Measurements from ENCODE around the gene TMEM221.

TMEM221 gene

DNA sequence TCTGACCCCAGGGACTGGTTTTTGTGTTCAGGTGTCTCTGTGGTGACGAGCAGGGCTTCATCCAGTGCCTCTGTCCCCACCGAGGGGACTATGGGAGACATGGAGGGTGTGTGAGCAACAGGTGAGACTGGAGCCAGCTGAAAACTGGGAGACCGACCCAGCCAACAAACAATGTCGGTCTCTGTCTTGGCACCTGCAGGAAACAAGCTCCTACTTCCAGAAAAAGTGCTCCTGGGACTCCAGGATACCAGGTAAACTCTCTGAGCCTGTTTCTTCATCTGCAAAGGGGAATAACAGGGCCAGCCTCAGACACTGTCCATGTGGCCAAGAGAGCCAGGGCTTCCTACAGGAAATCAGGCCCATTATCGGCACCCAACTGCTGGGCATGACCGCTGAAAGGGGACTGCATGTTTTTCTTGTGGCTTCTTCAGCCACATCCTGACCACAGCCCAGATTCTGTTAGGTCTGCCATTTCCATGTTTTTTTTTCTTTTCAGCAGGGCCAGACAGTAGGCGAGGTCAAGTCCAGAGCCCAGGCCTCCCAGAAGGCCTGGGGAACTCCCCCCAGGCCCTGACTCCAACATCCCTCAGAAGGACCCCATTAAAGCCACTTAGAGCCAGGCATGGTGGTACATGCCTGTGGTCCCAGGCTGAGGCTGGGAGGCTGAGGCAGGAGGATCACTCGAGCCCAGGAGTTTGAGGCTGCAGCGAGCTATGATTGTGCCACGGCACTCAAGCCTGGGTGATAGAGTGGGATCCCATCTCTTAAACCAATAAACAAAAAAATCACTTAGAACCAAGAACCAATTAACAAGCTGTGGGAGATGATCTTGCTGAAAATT is 42.2 kb downstream of the TMEM221 start:
- H3K4me3 ChIP-seq (ENCODE audit: low read depth, low read length) = no peak overlapping the region
- H3K36me3 ChIP-seq = no peaks in the 10 kb centered on the region
- no peak for DNase-seq
- H3K9me3 ChIP-seq = no peaks in the 10 kb centered on the region
- H3K4me1 ChIP-seq = peaks cover 22% of the 10 kb centered on the region
- TF ChIP-seq, protein P1, sequence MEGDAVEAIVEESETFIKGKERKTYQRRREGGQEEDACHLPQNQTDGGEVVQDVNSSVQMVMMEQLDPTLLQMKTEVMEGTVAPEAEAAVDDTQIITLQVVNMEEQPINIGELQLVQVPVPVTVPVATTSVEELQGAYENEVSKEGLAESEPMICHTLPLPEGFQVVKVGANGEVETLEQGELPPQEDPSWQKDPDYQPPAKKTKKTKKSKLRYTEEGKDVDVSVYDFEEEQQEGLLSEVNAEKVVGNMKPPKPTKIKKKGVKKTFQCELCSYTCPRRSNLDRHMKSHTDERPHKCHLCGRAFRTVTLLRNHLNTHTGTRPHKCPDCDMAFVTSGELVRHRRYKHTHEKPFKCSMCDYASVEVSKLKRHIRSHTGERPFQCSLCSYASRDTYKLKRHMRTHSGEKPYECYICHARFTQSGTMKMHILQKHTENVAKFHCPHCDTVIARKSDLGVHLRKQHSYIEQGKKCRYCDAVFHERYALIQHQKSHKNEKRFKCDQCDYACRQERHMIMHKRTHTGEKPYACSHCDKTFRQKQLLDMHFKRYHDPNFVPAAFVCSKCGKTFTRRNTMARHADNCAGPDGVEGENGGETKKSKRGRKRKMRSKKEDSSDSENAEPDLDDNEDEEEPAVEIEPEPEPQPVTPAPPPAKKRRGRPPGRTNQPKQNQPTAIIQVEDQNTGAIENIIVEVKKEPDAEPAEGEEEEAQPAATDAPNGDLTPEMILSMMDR (IDR thresholded peaks at IDR 0.05; ENCODE audit: low read depth, low read length) = no peak
- no peaks in the 10 kb centered on the region for H3K27me3 ChIP-seq

DNA sequence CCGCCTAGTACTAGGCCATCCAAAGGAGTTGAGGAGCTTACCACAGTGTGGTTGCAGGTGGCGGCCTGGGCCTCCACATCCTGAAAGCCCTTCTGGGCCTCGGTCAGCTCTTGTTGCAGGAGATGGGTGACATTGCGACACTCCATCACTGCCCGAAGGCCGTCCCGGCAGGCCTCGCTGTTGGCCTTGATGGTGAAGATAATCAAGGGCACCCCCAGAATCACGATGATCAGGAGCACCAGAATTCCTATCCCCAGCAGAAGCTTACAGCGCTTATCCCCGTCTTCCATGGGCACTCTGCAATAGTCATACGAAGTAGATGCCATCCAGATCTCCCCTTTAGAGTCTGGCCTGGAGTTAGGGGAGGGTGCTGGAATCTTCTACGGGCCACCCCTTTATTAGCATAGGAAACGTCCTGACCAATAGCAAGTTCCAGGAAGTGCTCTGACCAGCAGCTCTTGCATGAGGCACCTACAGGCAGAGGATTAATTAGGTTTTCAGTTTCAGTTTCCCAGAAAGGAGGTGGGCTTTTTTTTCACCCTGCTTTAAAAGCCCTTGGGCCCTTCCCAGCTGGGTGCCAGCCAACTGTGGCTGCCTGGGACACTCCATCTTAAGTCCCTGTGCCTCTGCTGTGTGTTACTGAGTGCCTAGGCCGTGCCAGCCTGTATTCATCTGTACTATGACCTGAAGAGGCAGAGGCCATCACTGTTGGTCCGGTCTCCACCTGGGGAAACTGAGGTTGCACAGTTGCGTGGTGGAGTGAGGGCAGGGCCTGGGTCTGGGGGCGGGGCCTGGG is 43.0 kb downstream of the TMEM221 start, which contains the start of gene BST2:
Gene BST2, minus strand, starts transcription at position 381 of the 796 bp plus-strand sequence. Its CDS starts 55 bp downstream, at position 326.
- DNase-seq = peak; percentile 24
- no peaks in the 10 kb centered on the region for H3K9me3 ChIP-seq
- H3K4me3 ChIP-seq (ENCODE audit: low read depth, low read length) = no peak within 1 kb of the TSS
- TF ChIP-seq, protein P1 (IDR thresholded peaks at IDR 0.05; ENCODE audit: low read depth, low read length) = no peak
- H3K36me3 ChIP-seq = no peaks in the 10 kb centered on the region
- peaks cover 22% of the 10 kb centered on the region for H3K4me1 ChIP-seq
- H3K27me3 ChIP-seq = no peaks in the 10 kb centered on the region

DNA sequence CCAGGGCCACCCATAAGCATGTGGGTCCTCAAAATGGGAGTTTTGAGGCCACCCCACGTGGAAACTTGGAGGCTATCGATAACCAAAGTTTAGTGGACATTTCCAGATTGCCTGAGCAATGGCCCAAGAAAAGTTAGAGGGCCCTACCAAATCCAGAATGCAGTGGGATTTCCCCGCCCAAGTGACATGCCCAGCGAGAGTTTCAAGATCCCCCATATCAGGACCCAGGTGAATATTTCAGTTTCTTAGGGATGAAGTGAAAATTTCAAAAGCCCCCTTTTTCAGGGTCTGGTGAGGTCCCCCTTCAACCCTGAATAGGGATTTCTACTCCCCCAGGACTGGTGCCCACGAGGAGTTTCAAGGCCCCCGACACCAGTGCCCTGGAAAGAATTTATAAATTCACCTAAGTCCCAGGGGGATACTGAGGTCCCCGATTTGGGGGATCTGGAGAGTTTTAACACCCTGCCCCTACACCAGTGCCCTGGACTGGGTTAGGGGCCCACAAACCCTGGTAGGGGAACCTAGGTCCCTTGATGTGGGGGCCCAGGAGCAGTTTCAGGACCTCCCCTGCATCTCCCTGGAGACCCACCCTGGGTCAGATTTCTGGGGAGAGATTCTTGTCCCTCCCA is 43.7 kb downstream of the TMEM221 start:
- H3K4me1 ChIP-seq = peaks cover 22% of the 10 kb centered on the region
- TF ChIP-seq, protein P1 (IDR thresholded peaks at IDR 0.05; ENCODE audit: low read depth, low read length) = no peak
- H3K36me3 ChIP-seq = no peaks in the 10 kb centered on the region
- no peak overlapping the region for H3K4me3 ChIP-seq (ENCODE audit: low read depth, low read length)
- no peaks in the 10 kb centered on the region for H3K27me3 ChIP-seq
- DNase-seq = no peak
- H3K9me3 ChIP-seq = no peaks in the 10 kb centered on the region

DNA sequence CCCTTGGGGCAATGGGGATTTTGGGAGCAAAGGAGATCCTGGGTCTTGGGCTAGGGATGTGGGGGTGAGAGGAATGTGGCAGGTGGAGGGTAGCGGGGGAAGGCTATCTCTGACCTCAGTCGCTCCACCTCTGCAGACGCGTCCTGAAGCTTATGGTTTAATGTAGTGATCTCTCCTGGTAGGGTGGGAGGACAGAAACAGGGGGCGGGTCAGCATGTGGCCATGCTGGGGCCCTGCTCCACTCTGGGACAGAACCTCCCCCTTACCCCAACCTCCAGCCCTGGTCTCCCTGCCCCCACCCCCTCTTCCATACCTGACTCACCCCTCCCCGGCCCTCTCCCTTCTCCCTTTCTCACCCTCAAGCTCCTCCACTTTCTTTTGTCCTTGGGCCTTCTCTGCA is 44.5 kb downstream of the TMEM221 start:
- no peak for DNase-seq
- Histone ChIP-seq H3K4me1 (peaks cover 22% of the 10 kb centered on the region), H3K36me3 (no peaks in the 10 kb centered on the region), H3K4me3 (ENCODE audit: low read depth, low read length) (no peak overlapping the region), H3K9me3 (no peaks in the 10 kb centered on the region), H3K27me3 (no peaks in the 10 kb centered on the region)
- TF ChIP-seq, protein P1 (IDR thresholded peaks at IDR 0.05; ENCODE audit: low read depth, low read length) = no peak

DNA sequence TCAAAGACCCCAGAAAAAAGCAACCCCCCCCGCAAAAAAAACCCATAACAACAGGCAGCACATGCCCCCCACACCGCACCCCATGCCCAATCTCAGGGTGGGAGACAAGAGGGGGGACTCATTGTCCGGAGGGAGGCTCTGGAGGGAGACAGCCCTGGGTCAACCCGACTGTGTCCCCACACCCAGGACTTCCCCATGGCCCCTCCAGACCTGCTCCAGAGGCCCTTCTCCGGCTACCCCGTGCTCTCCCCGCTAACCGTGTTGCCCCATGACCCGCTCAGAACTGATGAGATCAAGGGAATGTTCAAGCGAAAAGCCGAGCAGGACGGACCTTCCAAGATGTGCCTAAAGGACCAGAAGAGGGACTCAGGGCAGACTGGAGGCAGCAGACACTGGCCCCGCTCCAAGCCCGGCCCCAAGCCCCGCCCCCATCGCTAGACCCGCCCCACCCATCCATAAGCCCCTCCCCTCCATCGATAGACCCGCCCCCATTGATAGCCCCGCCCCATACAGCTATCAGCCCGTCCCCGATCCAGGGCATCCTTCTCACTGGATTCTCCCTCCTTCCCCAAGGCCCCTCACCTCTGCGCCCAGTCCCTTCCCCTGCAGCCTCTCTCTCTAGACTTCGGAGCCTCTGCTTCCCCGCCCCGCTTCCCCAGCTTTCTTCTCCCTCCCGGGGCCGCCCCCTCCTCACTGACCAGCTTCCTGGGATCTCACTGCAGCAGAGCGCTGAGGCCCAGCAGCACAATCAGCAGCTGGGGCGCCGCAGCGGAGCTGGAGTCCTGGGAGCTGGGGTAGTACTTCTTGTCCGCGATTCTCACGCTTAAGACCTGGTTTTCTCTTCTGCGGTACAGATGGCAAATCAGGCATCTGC is 45.2 kb downstream of the TMEM221 start:
- no peaks in the 10 kb centered on the region for H3K27me3 ChIP-seq
- peaks cover 22% of the 10 kb centered on the region for H3K4me1 ChIP-seq
- TF ChIP-seq, protein P1 (IDR thresholded peaks at IDR 0.05; ENCODE audit: low read depth, low read length) = no peak
- H3K4me3 ChIP-seq (ENCODE audit: low read depth, low read length) = peak overlapping the region; percentile 49
- no peaks in the 10 kb centered on the region for H3K36me3 ChIP-seq
- H3K9me3 ChIP-seq = no peaks in the 10 kb centered on the region
- peak; percentile 80 for DNase-seq
